HEK293 (cell line): Measurements from ENCODE around the gene UST.
A peak's percentile ranks its signal among the peaks of the same experiment; 100 is the strongest.

Experiments
- CTCF ChIA-PET: fragments of 350-600 bp; formaldehyde crosslinking; extraction: SDS; loops from one replicate; lab custom pipeline; 2021; ENCODE audit warnings: antibody characterized with exemption; lab: Yijun Ruan, JAX
- POLR2A ChIA-PET: fragments of 300-600 bp; formaldehyde crosslinking; extraction: SDS; loops from one replicate; lab custom pipeline; 2020; ENCODE audit warnings: antibody characterized with exemption, inconsistent platforms; lab: Yijun Ruan, JAX
- H3K27ac ChIP-seq: fragments of 200-500 bp; sonication (Bioruptor generic); 2 replicates; pipeline ENCODE4 v1.5.1; 2014; ENCODE audit warnings: low read depth, low read length, control low read depth, inconsistent platforms; ENCODE audit errors: extremely low read depth
- H3K36me3 ChIP-seq, 2 experiments: fragments of 200-500 bp in 1 of 2; sonication (Bioruptor generic) in 1 of 2; 1 replicate in 1 of 2; 2 replicates in 1 of 2; pipeline ENCODE4 v1.5.1; 2014 to 2017; ENCODE audit warnings: inconsistent platforms in 2 of 2, low read length in 2 of 2; ENCODE audit not compliant: control insufficient read depth in 2 of 2, insufficient read depth in 1 of 2
- H3K4me1 ChIP-seq: fragments of 200-500 bp; sonication (Bioruptor generic); 2 replicates; pipeline ENCODE4 v1.5.1; 2014; ENCODE audit warnings: mild to moderate bottlenecking, low read length, inconsistent platforms; ENCODE audit not compliant: control insufficient read depth, insufficient read depth
- H3K4me3 ChIP-seq: 2 replicates; pipeline ENCODE4 v1.5.1; 2011; ENCODE audit warnings: low read depth, mild to moderate bottlenecking, control low read depth, low read length, moderate library complexity
- H3K9me3 ChIP-seq: fragments of 200-500 bp; sonication (Bioruptor generic); 2 replicates; pipeline ENCODE4 v1.5.1; 2014; ENCODE audit warnings: low read depth, low read length, inconsistent platforms; ENCODE audit not compliant: control insufficient read depth, insufficient read depth
- KLF16 ChIP-seq: fragments of 450-650 bp; formaldehyde crosslinking; IDR thresholded peaks from 2 replicates; pipeline ENCODE4 v1.5.1; 2017; ENCODE audit warnings: missing biosample characterization, missing genetic modification characterization
- TCF7L2 ChIP-seq: IDR thresholded peaks from 2 replicates; pipeline ENCODE4 v1.6.1; 2011; ENCODE audit warnings: low read depth, mild to moderate bottlenecking, inconsistent platforms, low read length, moderate library complexity, borderline replicate concordance
- ZBTB21 ChIP-seq: fragments of 450-650 bp; formaldehyde crosslinking; IDR thresholded peaks from 2 replicates; pipeline ENCODE4 v1.5.1; 2017; ENCODE audit warnings: missing biosample characterization, missing genetic modification characterization
- ZIC2 ChIP-seq: fragments of 450-650 bp; formaldehyde crosslinking; IDR thresholded peaks from 2 replicates; pipeline ENCODE4 v1.5.1; 2016; ENCODE audit warnings: missing biosample characterization, missing genetic modification characterization
- ZNF121 ChIP-seq: fragments of 450-650 bp; formaldehyde crosslinking; IDR thresholded peaks from 2 replicates; pipeline ENCODE4 v1.5.1; 2016; ENCODE audit warnings: missing biosample characterization, missing genetic modification characterization
- ZNF140 ChIP-seq: fragments of 450-650 bp; formaldehyde crosslinking; IDR thresholded peaks from 2 replicates; pipeline ENCODE4 v1.5.1; 2016; ENCODE audit warnings: missing biosample characterization, missing genetic modification characterization
- ZNF174 ChIP-seq: fragments of 450-650 bp; formaldehyde crosslinking; IDR thresholded peaks from 2 replicates; pipeline ENCODE4 v1.5.0; 2017; ENCODE audit warnings: missing biosample characterization, mild to moderate bottlenecking, missing genetic modification characterization
- ZNF404 ChIP-seq: fragments of 450-650 bp; formaldehyde crosslinking; IDR thresholded peaks from 2 replicates; pipeline ENCODE4 v1.5.1; 2017; ENCODE audit warnings: missing biosample characterization, missing genetic modification characterization
- ZNF473 ChIP-seq: fragments of 450-650 bp; formaldehyde crosslinking; IDR thresholded peaks from 2 replicates; pipeline ENCODE4 v1.5.1; 2017; ENCODE audit warnings: missing biosample characterization, missing genetic modification characterization
- ZNF544 ChIP-seq: fragments of 450-650 bp; formaldehyde crosslinking; IDR thresholded peaks from 2 replicates; pipeline ENCODE4 v1.5.0; 2017; ENCODE audit warnings: missing biosample characterization, missing genetic modification characterization
- ZNF624 ChIP-seq: fragments of 450-650 bp; formaldehyde crosslinking; IDR thresholded peaks from 2 replicates; pipeline ENCODE4 v1.5.1; 2017; ENCODE audit warnings: missing biosample characterization, missing genetic modification characterization
- ZNF654 ChIP-seq: fragments of 450-650 bp; formaldehyde crosslinking; IDR thresholded peaks from 2 replicates; pipeline ENCODE4 v1.5.1; 2016; ENCODE audit warnings: low read depth, missing biosample characterization, missing genetic modification characterization
- ZNF670 ChIP-seq: fragments of 450-650 bp; formaldehyde crosslinking; IDR thresholded peaks from 2 replicates; pipeline ENCODE4 v1.5.1; 2016; ENCODE audit warnings: missing biosample characterization, missing genetic modification characterization, low read depth
- ZNF701 ChIP-seq: fragments of 450-650 bp; formaldehyde crosslinking; IDR thresholded peaks from 2 replicates; pipeline ENCODE4 v1.5.1; 2016; ENCODE audit warnings: missing biosample characterization, missing genetic modification characterization
- ZNF768 ChIP-seq: fragments of 450-650 bp; formaldehyde crosslinking; IDR thresholded peaks from 2 replicates; pipeline ENCODE4 v1.5.1; 2018; ENCODE audit warnings: missing biosample characterization, mild to moderate bottlenecking, missing genetic modification characterization
- ZNF785 ChIP-seq: fragments of 450-650 bp; formaldehyde crosslinking; IDR thresholded peaks from 2 replicates; pipeline ENCODE4 v1.5.1; 2016; ENCODE audit warnings: missing biosample characterization, missing genetic modification characterization
- ZNF830 ChIP-seq: fragments of 450-650 bp; IDR thresholded peaks from 2 replicates; pipeline ENCODE4 v1.5.0; 2018; ENCODE audit warnings: missing biosample characterization, missing genetic modification characterization, low read depth, mild to moderate bottlenecking, moderate library complexity
- ZSCAN16 ChIP-seq: fragments of 450-650 bp; formaldehyde crosslinking; IDR thresholded peaks from 2 replicates; pipeline ENCODE4 v1.5.1; 2016; ENCODE audit warnings: missing biosample characterization, missing genetic modification characterization
- ZXDB ChIP-seq: fragments of 450-650 bp; formaldehyde crosslinking; IDR thresholded peaks from 2 replicates; pipeline ENCODE4 v1.5.1; 2016; ENCODE audit warnings: missing biosample characterization, missing genetic modification characterization
- TF ChIP-seq, protein P1 (sequence below): fragments of 450-650 bp; formaldehyde crosslinking; IDR thresholded peaks from 2 replicates; pipeline ENCODE4 v1.5.1; 2016; ENCODE audit warnings: missing biosample characterization, missing genetic modification characterization
- TF ChIP-seq, protein P2 (sequence below): fragments of 450-650 bp; formaldehyde crosslinking; IDR thresholded peaks from 2 replicates; pipeline ENCODE4 v1.5.1; 2016; ENCODE audit warnings: missing biosample characterization, missing genetic modification characterization
- TF ChIP-seq, protein P3 (sequence below): fragments of 450-650 bp; formaldehyde crosslinking; IDR thresholded peaks from 2 replicates; pipeline ENCODE4 v1.5.1; 2016; ENCODE audit warnings: missing biosample characterization, missing genetic modification characterization, low read depth
- TF ChIP-seq, protein P4 (sequence below): fragments of 450-650 bp; formaldehyde crosslinking; IDR thresholded peaks from 2 replicates; pipeline ENCODE4 v1.5.1; 2016; ENCODE audit warnings: missing biosample characterization, missing genetic modification characterization
- TF ChIP-seq, protein P5 (sequence below): fragments of 450-650 bp; formaldehyde crosslinking; IDR thresholded peaks from 2 replicates; pipeline ENCODE4 v1.5.1; 2017; ENCODE audit warnings: missing biosample characterization, missing genetic modification characterization

The UST gene

DNA sequence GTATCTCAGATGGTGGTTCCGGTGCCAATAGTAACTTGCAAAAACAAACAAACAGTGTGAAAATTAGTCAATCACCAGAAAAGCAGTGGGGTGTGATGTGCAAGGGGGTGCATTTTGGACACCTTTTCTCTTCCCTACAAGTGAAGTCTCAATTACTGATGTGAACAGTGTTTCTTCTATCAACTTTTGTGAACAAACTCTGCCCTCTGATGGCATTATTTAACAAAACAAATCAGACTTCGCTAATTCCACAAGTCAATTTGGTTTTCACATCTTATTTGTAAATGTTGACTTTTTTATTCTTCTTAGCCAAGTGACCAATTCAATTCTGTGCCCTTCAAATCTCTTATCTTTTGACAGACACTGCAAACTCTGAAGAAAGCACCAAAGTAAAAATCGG lies 212.2 kb downstream of the UST start:
- H3K4me1 ChIP-seq, result no peaks in the 10 kb centered on the region
- TF ChIP-seq, protein P1, sequence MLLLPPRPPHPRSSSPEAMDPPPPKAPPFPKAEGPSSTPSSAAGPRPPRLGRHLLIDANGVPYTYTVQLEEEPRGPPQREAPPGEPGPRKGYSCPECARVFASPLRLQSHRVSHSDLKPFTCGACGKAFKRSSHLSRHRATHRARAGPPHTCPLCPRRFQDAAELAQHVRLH (tag by site-specific recombination), result no peak
- TF ChIP-seq ZBTB21 (tag by site-specific recombination) (no peak), ZNF624 (no peak), ZNF830 (tag by site-specific recombination) (no peak), ZSCAN16 (tag by site-specific recombination) (no peak), ZNF544 (no peak), ZXDB (tag by site-specific recombination) (no peak), ZIC2 (tag by site-specific recombination) (no peak), ZNF654 (0 out of 2 replicates have a peak, but pooled peaks have one; percentile 3), ZNF174 (no peak), ZNF785 (tag by site-specific recombination) (no peak), ZNF670 (tag by site-specific recombination) (no peak), ZNF404 (tag by site-specific recombination) (no peak), ZNF121 (tag by site-specific recombination) (no peak)
- TF ChIP-seq, protein P2, sequence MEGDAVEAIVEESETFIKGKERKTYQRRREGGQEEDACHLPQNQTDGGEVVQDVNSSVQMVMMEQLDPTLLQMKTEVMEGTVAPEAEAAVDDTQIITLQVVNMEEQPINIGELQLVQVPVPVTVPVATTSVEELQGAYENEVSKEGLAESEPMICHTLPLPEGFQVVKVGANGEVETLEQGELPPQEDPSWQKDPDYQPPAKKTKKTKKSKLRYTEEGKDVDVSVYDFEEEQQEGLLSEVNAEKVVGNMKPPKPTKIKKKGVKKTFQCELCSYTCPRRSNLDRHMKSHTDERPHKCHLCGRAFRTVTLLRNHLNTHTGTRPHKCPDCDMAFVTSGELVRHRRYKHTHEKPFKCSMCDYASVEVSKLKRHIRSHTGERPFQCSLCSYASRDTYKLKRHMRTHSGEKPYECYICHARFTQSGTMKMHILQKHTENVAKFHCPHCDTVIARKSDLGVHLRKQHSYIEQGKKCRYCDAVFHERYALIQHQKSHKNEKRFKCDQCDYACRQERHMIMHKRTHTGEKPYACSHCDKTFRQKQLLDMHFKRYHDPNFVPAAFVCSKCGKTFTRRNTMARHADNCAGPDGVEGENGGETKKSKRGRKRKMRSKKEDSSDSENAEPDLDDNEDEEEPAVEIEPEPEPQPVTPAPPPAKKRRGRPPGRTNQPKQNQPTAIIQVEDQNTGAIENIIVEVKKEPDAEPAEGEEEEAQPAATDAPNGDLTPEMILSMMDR (tag by site-specific recombination), result 0 out of 2 replicates have a peak, but pooled peaks have one; percentile 10
- TF ChIP-seq, protein P3, sequence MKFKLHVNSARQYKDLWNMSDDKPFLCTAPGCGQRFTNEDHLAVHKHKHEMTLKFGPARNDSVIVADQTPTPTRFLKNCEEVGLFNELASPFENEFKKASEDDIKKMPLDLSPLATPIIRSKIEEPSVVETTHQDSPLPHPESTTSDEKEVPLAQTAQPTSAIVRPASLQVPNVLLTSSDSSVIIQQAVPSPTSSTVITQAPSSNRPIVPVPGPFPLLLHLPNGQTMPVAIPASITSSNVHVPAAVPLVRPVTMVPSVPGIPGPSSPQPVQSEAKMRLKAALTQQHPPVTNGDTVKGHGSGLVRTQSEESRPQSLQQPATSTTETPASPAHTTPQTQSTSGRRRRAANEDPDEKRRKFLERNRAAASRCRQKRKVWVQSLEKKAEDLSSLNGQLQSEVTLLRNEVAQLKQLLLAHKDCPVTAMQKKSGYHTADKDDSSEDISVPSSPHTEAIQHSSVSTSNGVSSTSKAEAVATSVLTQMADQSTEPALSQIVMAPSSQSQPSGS, result no peak
- no peak overlapping the region for H3K27ac ChIP-seq
- POLR2A ChIA-PET, result no interaction called here
- CTCF ChIA-PET, result interaction anchor here (1.3 to 2.6 kb wide), 3 partner anchors 10 to 397 kb away, joined by 4 to 8 read pairs (median 7); no protein-coding TSS in a partner anchor
- no peak overlapping the region for H3K4me3 ChIP-seq
- no peaks in the 10 kb centered on the region; the same call in 1 of the 2 replicates for H3K9me3 ChIP-seq
- peaks cover 0 to 6% of the 10 kb centered on the region in 2 experiments; a peak in 1 of 3 replicates for H3K36me3 ChIP-seq

DNA sequence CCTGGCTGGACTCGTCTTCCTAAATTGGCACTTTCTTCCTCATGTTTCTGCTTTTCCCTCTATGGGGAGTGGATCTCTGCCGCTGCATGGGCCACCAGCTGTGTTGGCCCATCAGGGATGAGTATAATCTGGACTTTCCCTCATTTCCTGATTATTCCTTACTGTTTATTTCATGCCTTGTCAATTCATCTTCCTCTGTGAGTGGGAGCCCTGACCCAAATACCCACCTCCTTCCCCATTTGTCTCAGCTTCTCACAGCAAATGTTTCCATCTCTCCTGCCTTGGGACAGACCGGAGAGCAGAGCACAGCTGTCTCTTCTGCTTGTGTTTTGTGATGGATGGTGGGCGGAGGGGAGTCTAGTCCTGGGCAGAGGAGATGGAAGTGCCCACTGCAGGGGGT lies 212.7 kb downstream of the UST start:
- Histone ChIP-seq H3K4me1 (no peaks in the 10 kb centered on the region), H3K9me3 (no peaks in the 10 kb centered on the region; the same call in 1 of the 2 replicates), H3K36me3 (peaks cover 0 to 6% of the 10 kb centered on the region in 2 experiments; a peak in 1 of 3 replicates), H3K27ac (no peak overlapping the region), H3K4me3 (no peak overlapping the region)
- TF ChIP-seq ZNF140 (tag by site-specific recombination) (no peak), ZIC2 (tag by site-specific recombination) (0 out of 2 replicates have a peak, but pooled peaks have one; percentile 20)
- CTCF ChIA-PET, result interaction anchor here (0.7 to 2.5 kb wide), 3 partner anchors 183 to 397 kb away, joined by 4 to 7 read pairs (median 6); no protein-coding TSS in a partner anchor
- POLR2A ChIA-PET, result no interaction called here

DNA sequence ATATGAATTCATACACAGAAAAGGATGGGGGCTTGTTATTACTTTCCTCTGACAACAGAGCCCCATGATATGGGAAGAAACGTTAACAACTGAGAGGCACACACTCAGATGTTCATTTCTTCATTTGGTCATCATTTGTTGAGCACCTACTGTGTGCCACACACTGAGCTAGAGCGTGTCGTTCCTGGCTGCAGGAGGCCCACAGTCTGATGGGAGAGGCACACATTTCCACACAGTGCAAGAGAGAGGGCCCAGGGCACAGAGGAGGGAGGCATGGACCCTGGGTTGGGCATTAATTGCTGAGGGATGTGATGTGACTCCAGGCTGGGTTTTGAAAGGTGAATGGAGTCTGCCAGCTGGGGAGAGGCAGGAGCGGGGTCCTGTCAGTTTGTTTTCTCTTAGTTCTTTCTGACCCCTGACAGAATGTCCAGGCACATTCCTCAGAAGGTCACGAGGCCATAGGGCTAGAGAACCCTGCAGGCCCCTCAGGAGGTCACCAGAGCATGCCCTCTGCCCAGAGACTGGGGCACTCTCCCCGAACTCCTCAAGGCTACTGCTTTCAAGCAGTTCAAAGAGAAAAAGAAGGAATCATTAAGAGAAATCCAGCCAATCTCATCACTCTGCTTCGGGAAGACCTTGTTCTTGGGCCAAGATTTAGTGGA lies 216.2 kb downstream of the UST start:
- Histone ChIP-seq H3K36me3 (no peaks in the 10 kb centered on the region), H3K9me3 (no peaks in the 10 kb centered on the region), H3K27ac (no peak overlapping the region), H3K4me1 (no peaks in the 10 kb centered on the region), H3K4me3 (no peak overlapping the region)
- TF ChIP-seq, protein P4, sequence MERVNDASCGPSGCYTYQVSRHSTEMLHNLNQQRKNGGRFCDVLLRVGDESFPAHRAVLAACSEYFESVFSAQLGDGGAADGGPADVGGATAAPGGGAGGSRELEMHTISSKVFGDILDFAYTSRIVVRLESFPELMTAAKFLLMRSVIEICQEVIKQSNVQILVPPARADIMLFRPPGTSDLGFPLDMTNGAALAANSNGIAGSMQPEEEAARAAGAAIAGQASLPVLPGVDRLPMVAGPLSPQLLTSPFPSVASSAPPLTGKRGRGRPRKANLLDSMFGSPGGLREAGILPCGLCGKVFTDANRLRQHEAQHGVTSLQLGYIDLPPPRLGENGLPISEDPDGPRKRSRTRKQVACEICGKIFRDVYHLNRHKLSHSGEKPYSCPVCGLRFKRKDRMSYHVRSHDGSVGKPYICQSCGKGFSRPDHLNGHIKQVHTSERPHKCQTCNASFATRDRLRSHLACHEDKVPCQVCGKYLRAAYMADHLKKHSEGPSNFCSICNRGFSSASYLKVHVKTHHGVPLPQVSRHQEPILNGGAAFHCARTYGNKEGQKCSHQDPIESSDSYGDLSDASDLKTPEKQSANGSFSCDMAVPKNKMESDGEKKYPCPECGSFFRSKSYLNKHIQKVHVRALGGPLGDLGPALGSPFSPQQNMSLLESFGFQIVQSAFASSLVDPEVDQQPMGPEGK, result no peak
- TF ChIP-seq ZNF768 (tag by site-specific recombination), result no peak
- no peak for TF ChIP-seq ZNF473 (tag by site-specific recombination)
- TF ChIP-seq ZNF701 (tag by site-specific recombination), result no peak
- TF ChIP-seq KLF16 (tag by site-specific recombination), result no peak
- TF ChIP-seq, protein P5, sequence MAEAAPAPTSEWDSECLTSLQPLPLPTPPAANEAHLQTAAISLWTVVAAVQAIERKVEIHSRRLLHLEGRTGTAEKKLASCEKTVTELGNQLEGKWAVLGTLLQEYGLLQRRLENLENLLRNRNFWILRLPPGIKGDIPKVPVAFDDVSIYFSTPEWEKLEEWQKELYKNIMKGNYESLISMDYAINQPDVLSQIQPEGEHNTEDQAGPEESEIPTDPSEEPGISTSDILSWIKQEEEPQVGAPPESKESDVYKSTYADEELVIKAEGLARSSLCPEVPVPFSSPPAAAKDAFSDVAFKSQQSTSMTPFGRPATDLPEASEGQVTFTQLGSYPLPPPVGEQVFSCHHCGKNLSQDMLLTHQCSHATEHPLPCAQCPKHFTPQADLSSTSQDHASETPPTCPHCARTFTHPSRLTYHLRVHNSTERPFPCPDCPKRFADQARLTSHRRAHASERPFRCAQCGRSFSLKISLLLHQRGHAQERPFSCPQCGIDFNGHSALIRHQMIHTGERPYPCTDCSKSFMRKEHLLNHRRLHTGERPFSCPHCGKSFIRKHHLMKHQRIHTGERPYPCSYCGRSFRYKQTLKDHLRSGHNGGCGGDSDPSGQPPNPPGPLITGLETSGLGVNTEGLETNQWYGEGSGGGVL (tag by site-specific recombination), result no peak
- no peak for TF ChIP-seq TCF7L2
- POLR2A ChIA-PET, result no interaction called here
- CTCF ChIA-PET, result interaction anchor here (0.6 to 0.9 kb wide), 2 partner anchors 148 to 385 kb away, joined by 3 read pairs; no protein-coding TSS in a partner anchor
